Loucy (cell line): ENCODE results near the gene PLEKHO2.

Source experiments
- EZH2phosphoT487 ChIP-seq: fragments of 200-600 bp; IDR thresholded peaks from 2 replicates; pipeline ENCODE4 v1.6.1; 2018; ENCODE audit warnings: antibody characterized with exemption, mild to moderate bottlenecking, moderate library complexity, borderline replicate concordance
- TF ChIP-seq, protein P1 (sequence below): fragments of 200-600 bp; sonication (generic); conservative IDR thresholded peaks from 2 replicates; pipeline ENCODE4 v1.5.1; 2014; ENCODE audit warnings: mild to moderate bottlenecking, antibody characterized with exemption, low read length

GRCh38 chr15:64903326-64903950, 61.7 kb downstream of the PLEKHO2 start:
- TF ChIP-seq, protein P1, sequence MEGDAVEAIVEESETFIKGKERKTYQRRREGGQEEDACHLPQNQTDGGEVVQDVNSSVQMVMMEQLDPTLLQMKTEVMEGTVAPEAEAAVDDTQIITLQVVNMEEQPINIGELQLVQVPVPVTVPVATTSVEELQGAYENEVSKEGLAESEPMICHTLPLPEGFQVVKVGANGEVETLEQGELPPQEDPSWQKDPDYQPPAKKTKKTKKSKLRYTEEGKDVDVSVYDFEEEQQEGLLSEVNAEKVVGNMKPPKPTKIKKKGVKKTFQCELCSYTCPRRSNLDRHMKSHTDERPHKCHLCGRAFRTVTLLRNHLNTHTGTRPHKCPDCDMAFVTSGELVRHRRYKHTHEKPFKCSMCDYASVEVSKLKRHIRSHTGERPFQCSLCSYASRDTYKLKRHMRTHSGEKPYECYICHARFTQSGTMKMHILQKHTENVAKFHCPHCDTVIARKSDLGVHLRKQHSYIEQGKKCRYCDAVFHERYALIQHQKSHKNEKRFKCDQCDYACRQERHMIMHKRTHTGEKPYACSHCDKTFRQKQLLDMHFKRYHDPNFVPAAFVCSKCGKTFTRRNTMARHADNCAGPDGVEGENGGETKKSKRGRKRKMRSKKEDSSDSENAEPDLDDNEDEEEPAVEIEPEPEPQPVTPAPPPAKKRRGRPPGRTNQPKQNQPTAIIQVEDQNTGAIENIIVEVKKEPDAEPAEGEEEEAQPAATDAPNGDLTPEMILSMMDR, result no peak
- TF ChIP-seq EZH2phosphoT487, result no peak
